MM.1S (cell line): Measurements from ENCODE around the gene TXNDC8.

Experiments
- CTCF ChIP-seq: fragments of 300-600 bp; sonication (generic); IDR thresholded peaks from 2 replicates; pipeline ENCODE4 v1.5.1; 2016; ENCODE audit warnings: antibody characterized with exemption, low read length, mixed read lengths
- EZH2 ChIP-seq: fragments of 300-600 bp; sonication (generic); optimal IDR thresholded peaks from 2 replicates; pipeline ENCODE3; 2017; ENCODE audit warnings: low read depth, mild to moderate bottlenecking, antibody characterized with exemption, low read length, mixed read lengths

DNA sequence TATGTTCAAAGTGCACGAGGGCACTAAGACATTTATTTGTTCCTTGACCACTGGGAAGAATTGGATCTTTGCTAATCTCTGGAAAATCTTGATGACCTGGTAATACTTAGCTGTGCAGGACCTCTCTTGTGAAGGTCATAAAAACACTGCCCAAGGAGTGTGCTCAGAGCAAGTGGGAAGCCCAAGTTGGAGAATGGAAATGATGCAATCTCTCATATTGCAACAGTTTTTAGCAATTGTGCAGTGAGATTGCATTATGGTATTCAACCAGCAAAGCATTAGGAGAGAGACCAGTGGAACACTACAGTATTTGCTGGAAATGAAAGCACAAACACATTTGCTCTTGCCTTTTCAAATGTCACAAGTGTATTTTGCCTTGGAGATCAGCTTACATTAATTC, 34.5 kb downstream of the TXNDC8 start:
- TF ChIP-seq CTCF = no peak
- no peak for TF ChIP-seq EZH2
